ENCODE measurements around the gene ACADM. TPM values are rescaled to one million over a fixed set of nuclear protein-coding genes. Genes with fewer than 3 reads are reported as not detected.

The ACADM gene
- total and polyA plus RNA-seq, 2 of the 13 experiments (the other 11 are each of a cell fraction or from before 2014, with no cell fraction given), result 43.7 to 92.2 TPM

GRCh38 chr1:75725861-75726361, 1.4 kb downstream of the ACADM start (continued):
- no peak; a peak in 1 of 4 replicates for TF ChIP-seq REST (IDR thresholded peaks at IDR 0.05; ENCODE audit: borderline replicate concordance in 1 of 2, low read depth in 1 of 2, low read length in 2 of 2)
- no peak for TF ChIP-seq ZNF549 (CRISPR knock-in tag; IDR thresholded peaks at IDR 0.05)
- no peak for TF ChIP-seq IKZF4 (CRISPR knock-in tag; IDR thresholded peaks at IDR 0.05; ENCODE audit: borderline replicate concordance, low read depth, not compliant biosample characterization)
- TF ChIP-seq ETV6 (CRISPR knock-in tag; conservative IDR thresholded peaks at IDR 0.05), result no peak
- TF ChIP-seq SPEN (CRISPR knock-in tag; IDR thresholded peaks at IDR 0.05; ENCODE audit: low read depth), result 0 out of 2 replicates have a peak, but pooled peaks have one; percentile 27
- no peak for TF ChIP-seq UBTF (CRISPR knock-in tag; IDR thresholded peaks at IDR 0.05)
- no peak for TF ChIP-seq NFRKB (IDR thresholded peaks at IDR 0.05)
- TF ChIP-seq SKIL (CRISPR knock-in tag; IDR thresholded peaks at IDR 0.05; ENCODE audit: borderline replicate concordance), result no peak
- no peak for TF ChIP-seq BRF2 (CRISPR knock-in tag; IDR thresholded peaks at IDR 0.05)
- no peak for TF ChIP-seq ZNF552 (CRISPR knock-in tag; IDR thresholded peaks at IDR 0.05; ENCODE audit: borderline replicate concordance)
- TF ChIP-seq LRRFIP1 (CRISPR knock-in tag; conservative IDR thresholded peaks at IDR 0.05), result no peak
- no peak for TF ChIP-seq PTBP1 (IDR thresholded peaks at IDR 0.05; ENCODE audit: low read depth, low read length, poor library complexity, severe bottlenecking)
- no peak for TF ChIP-seq ZNF83 (CRISPR knock-in tag; IDR thresholded peaks at IDR 0.05; ENCODE audit: borderline replicate concordance)
- no peak for TF ChIP-seq ETS1 (CRISPR knock-in tag; IDR thresholded peaks at IDR 0.05)
- no peak for TF ChIP-seq LCORL (IDR thresholded peaks at IDR 0.05)
- TF ChIP-seq LCORL (CRISPR knock-in tag; IDR thresholded peaks at IDR 0.05), result 0 out of 2 replicates have a peak, but pooled peaks have one; percentile 40
